GM12875 (cell line): Measurements from ENCODE around the gene RAB14.

ENCODE experiments used
- H3K4me3 ChIP-seq: one replicate; pipeline ENCODE4 v1.5.1; 2011; ENCODE audit warnings: low read depth, low read length, control low read depth
- TF ChIP-seq, protein P1 (sequence below): IDR thresholded peaks from 2 replicates; pipeline ENCODE4 v1.5.1; 2011; ENCODE audit warnings: low read depth, mild to moderate bottlenecking, control low read depth, inconsistent platforms, low read length, moderate library complexity, borderline replicate concordance; ENCODE audit not compliant: insufficient read depth

RAB14 gene

DNA sequence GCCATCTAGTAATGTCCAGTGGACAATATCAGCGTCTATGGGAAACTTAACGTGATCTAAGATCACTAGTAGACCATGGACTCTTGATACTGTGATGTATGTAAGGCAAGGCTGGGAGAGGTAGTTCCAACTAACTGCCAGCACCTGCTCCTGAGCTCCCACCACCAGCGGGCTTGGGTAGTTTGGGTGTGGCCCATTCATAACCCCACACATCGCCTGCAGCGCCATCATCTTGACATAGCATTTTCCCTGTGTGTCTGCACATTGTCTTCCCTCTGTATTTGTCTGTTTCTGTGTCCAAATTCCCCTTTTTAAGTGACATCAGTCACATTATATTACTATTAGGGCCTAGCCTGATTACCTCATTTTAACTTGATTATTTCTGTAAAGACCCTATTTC lies 38.2 kb upstream of the RAB14 start:
- TF ChIP-seq, protein P1, sequence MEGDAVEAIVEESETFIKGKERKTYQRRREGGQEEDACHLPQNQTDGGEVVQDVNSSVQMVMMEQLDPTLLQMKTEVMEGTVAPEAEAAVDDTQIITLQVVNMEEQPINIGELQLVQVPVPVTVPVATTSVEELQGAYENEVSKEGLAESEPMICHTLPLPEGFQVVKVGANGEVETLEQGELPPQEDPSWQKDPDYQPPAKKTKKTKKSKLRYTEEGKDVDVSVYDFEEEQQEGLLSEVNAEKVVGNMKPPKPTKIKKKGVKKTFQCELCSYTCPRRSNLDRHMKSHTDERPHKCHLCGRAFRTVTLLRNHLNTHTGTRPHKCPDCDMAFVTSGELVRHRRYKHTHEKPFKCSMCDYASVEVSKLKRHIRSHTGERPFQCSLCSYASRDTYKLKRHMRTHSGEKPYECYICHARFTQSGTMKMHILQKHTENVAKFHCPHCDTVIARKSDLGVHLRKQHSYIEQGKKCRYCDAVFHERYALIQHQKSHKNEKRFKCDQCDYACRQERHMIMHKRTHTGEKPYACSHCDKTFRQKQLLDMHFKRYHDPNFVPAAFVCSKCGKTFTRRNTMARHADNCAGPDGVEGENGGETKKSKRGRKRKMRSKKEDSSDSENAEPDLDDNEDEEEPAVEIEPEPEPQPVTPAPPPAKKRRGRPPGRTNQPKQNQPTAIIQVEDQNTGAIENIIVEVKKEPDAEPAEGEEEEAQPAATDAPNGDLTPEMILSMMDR, result no peak
- H3K4me3 ChIP-seq, result no peak overlapping the region

DNA sequence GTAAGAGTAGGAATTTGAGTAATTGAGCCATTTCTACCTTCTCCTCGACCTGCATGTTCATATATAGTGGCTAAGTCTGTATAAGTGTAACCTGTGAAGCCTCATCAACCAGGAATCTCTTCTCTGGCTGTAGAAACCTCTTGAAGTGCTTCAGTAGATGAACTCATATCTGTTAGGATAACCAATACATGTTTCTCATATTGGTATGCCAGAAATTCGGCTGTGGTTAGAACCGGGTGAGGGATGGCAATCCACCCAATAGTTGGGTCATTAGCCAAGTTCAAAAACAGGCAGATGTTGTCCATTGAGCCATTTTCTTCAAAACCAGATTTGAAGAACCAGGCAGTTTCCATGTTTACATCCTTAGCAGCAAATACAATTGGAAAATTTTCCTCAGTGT lies 37.4 kb upstream of the RAB14 start:
- TF ChIP-seq, protein P1, result no peak

DNA sequence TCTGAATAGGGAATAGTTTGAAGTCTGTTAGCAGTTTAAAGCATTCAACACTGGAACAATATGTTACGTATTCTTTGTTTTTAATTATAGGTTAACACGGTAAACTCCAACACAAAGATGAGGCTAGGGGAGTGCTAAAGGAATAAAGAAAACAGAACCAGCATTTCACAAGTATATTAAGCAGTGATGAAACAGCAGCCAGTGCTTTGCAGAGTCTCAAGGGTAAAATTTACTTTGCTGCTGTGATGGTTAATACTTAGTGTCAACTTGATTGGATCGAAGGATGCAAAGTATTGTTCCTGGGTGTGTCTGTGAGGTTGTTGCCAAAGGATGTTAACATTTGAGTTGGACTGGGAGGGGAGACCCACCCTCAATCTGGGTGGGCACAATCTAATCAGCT lies 36.2 kb upstream of the RAB14 start:
- TF ChIP-seq, protein P1, result no peak
- H3K4me3 ChIP-seq, result no peak overlapping the region

More for the DNA sequence above, 37.4 kb upstream of the RAB14 start:
- no peak overlapping the region for H3K4me3 ChIP-seq

DNA sequence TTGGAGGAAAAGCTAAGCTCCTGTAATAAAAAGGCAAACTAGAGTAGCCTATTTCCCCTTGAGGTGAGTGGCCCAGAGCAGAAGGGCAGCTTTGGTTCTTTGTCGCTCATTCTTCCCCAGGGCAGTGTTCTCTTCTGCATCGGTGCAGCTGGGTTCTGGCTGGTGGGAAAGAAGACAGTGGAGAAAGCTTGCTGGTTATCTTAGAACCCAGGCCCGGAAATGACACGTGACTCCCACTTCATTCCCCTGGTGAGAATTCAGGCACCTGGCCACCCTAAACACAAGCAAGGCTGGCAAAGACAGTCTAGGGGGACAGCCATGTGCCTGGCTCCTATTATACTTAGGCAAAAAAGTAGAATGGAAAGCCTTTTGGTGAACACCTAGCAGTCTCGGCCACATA lies 33.8 kb upstream of the RAB14 start:
- TF ChIP-seq, protein P1, result no peak
- H3K4me3 ChIP-seq, result no peak overlapping the region

DNA sequence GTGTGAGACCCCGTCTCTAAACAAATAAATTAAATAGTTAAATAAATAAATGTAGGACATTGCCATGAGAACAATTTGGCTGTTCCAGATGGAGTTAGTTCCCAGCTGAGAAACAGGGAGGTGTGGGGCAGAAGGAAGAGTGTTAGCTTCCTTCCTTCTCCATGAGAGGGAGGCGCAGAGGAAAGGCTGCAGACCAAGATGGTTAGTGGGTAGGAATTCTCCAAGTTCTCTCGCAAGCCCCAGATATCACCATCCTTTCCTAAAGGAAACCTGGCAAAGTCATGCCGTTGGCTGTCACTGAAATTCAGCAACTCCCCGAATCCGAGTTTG lies 33.1 kb upstream of the RAB14 start:
- no peak overlapping the region for H3K4me3 ChIP-seq
- TF ChIP-seq, protein P1, result no peak

DNA sequence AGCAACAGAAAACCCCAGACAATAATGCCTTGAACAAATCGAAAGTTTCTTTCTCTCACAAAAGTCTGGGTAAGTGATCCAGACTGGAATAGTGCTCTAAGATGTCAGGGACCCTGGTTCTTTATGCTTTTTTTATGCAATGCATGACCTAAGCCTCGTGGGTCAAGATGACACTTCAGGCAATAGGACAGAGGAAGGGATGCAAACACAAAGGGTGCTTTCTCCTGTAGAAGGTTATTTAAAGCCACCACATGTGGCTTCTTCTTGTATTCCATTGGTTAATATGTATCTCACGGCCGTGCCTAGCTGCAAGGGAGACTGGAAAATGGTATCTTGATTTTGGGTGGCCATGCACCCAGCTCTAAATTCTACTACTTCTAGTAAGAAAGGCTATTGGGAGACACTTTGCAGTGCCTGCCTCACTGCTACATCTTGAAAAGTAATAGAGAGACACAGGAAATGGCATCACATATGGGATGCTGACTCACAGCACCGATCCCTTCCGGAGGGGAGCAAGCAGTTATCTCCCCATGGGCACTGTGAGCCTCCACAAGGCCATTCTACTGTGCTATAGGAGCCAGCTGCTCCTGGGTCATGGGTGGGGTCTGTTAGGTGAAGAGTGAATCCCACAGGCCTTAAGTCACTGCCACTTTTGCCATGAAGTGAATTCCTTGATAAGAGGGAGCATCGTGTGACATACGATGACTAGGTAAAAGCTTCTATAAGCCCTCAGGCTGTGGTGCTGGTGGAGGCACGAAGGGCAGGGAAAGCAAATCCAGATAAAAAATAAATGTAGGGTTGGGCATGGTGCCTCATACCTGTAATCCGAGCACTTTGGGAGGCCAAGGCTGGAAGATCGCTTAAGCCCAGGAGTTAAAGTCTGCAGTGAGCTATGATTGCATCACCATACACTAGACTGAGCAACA lies 32.5 kb upstream of the RAB14 start:
- TF ChIP-seq, protein P1, result no peak
- no peak overlapping the region for H3K4me3 ChIP-seq

DNA sequence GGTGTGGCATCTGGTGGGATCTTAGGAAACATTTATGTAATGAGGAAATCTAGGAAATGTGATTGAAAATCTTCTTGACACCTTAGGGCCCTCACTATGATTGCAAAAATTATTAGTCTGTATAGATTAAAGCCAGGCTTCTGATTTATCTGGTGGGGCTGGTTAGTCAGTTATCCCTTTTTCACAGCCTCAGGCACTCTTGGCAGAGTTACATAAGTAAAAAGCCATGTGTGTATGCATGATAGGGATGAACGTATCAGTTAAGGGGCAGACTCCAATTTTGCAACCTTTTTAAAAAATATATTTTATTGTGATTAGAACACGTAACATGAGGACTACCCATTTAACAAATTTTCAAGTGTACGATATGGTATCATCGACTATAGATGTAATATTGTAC lies 30.6 kb upstream of the RAB14 start:
- no peak overlapping the region for H3K4me3 ChIP-seq
- TF ChIP-seq, protein P1, result no peak
